Epithelial cell of esophagus (primary cell): ENCODE measurements around the gene POSTN.
"Not testable (repeated sequence)": the region's sequence is repeated elsewhere in the genome, so short reads cannot be mapped to it uniquely, and the experiment has no call there.

Source experiments
- DNase-seq: peaks from one replicate; pipeline ENCODE4 v3.0.0; 2010; ENCODE audit warnings: low read depth
- H3K4me3 ChIP-seq: 2 replicates; pipeline ENCODE4 v1.5.1; 2011; ENCODE audit warnings: mild to moderate bottlenecking, low read length, control low read depth
- TF ChIP-seq, protein P1 (sequence below): IDR thresholded peaks from 2 replicates; pipeline ENCODE4 v1.5.1; 2011; ENCODE audit warnings: low read depth, mild to moderate bottlenecking, low read length, control low read depth, inconsistent platforms; ENCODE audit not compliant: insufficient read depth; ENCODE audit errors: missing control alignments

POSTN gene

DNA sequence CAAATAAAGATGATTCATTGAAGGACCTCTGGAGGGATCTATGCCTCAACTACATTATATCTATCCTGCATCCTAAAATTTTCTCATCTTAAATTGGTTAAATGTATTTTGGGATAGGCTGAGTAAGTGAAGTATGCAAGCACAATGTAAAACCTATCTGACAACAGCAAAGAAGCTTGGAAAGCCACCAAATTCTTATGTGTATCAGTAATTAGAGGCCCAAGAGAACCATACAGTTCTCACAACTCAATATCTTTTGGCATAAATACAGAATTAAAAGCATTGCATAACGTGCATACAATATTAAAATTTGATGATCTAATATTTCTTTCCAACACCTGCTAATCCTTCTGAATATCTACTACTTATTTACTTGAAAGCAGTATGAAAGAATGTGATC is 13.0 kb downstream of the POSTN start:
- DNase-seq = no peak
- H3K4me3 ChIP-seq = no peak overlapping the region
- TF ChIP-seq, protein P1, sequence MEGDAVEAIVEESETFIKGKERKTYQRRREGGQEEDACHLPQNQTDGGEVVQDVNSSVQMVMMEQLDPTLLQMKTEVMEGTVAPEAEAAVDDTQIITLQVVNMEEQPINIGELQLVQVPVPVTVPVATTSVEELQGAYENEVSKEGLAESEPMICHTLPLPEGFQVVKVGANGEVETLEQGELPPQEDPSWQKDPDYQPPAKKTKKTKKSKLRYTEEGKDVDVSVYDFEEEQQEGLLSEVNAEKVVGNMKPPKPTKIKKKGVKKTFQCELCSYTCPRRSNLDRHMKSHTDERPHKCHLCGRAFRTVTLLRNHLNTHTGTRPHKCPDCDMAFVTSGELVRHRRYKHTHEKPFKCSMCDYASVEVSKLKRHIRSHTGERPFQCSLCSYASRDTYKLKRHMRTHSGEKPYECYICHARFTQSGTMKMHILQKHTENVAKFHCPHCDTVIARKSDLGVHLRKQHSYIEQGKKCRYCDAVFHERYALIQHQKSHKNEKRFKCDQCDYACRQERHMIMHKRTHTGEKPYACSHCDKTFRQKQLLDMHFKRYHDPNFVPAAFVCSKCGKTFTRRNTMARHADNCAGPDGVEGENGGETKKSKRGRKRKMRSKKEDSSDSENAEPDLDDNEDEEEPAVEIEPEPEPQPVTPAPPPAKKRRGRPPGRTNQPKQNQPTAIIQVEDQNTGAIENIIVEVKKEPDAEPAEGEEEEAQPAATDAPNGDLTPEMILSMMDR = no peak

DNA sequence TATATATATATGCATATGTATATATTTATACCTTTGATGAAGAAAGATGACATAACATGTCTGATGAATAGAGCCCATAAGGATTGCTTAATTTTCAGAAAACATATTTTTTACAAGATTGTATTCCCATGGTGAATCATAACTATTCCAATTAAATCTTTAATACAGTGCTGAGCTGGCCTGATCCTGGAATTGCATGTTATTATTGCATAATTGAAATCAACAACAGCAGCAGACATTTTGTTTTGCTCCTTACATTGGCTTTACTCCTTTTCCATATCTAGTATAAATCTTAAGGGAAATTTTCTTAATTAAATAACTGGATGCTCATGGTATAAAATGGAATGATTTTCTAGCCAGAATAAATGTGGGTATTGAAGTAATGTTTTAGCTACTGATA is 22.0 kb downstream of the POSTN start:
- no peak overlapping the region for H3K4me3 ChIP-seq
- TF ChIP-seq, protein P1 = no peak
- DNase-seq = peak; percentile 14

DNA sequence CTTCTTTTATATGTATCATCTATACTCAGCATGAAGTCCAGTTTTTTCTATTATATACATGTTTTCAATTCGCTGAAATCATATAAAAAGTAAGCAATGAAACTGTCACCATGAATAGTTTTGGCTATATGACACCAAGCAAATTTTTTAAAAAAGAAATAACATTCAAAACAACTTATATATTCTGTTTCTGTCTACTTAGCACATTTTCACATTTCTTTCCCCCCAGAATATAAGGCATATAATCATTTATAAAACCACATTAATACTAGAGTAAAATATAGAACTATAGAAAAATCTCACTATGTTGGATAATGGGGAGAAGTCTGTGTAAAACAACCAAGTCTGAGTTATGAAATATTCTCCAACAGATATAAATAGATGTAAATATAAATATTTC is 33.1 kb downstream of the POSTN start:
- H3K4me3 ChIP-seq = no peak overlapping the region
- TF ChIP-seq, protein P1 = no peak
- DNase-seq = no peak

DNA sequence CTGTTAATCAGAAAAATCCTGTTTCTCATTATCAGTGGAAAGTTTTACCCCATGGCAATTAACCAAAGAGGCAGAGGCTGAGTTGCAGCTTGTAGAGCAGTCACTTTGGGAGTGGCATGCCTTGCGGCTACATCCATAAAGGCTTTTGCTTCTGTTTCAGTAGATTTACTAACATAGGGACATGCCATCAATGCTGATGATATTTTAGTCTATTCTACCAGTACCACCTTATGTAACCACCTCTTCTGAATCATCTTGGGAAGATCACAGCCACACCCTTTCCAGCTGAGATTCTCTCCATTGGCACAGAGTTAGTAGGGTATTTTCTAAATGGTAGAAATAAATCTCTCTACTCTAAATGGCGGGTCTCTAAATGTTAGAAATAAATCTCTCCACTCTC is 37.5 kb downstream of the POSTN start:
- H3K4me3 ChIP-seq = no peak overlapping the region
- TF ChIP-seq, protein P1 = no peak
- DNase-seq = peak; percentile 40

DNA sequence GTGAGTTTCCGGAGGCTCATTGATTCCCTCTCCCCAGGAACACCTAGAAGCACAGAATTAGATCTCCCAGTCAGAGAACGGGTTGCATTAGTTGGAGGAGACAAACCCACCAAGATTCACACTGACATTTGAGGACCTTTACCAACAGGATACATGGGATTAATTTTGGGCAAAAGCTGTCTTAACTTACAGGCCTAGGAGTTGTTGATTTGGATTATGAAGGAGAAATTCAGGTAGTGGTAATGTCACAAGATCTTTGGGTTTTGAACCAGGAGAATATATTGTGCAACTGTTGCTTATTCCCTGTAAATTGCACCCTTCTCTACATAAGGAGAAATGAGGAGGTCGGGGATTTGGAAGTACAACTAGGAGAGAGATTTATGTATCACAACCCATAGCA is 38.0 kb downstream of the POSTN start:
- TF ChIP-seq, protein P1 = no peak
- H3K4me3 ChIP-seq = no peak overlapping the region
- no peak for DNase-seq

DNA sequence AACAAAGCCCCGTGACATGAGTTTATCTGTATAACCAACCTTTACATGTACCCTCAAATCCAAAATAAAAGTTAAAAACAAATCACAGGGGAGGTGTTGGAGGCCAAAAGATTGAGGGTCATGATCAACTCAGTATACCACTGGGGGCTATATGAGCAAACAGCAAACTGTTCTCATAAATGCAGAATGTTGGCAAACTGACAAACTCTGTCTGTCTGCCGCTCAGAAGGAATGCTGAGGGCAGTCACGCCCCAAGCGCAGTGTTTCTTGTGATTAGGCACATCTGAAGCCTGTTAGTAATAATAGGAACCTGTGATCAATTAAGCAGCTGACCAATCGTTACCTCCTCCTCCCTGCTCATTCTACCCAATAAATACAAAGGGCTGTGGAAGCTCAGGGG is 39.8 kb downstream of the POSTN start:
- H3K4me3 ChIP-seq, DNase-seq: not testable (repeated sequence)

DNA sequence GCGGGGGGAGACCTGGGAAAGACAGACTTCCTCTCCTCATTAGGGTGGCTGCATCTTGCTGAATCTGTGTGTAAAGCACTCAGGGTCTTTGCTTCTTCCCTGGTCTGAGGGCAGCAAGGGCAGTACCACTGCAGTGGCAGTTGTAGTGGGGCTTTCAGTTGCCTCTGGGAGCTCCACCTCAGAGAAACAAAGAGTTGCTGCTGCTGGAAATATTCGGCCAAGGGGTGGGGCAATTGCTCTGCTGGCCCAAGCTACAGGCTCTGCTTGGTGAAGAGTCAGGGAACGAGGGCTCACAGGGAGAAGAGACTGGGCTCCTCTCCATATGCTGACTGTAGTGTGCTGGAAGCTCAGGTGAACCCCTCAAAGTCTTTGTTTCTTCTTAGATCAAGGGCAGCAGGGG is 52.5 kb downstream of the POSTN start:
- H3K4me3 ChIP-seq = no peak overlapping the region
- TF ChIP-seq, protein P1 = no peak
- no peak for DNase-seq

DNA sequence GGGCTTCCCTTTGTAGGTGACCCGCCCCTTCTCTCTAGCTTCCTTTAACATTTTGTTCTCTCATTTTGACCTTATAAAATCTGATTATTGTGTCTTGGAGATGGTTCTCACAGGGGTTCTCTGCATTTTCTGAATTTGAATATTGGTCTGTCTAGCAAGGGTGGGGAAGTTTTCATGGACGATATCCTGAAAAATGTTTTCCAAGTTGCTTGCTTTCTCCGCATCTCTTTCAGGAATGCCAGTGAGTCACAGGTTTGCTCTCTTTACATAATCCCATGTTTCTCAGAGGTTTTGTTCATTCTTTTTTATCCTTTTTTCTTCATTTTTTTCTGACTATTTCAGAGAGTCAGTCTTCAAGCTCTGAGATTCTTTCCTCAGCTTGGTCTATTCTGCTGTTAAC is 53.6 kb downstream of the POSTN start:
- DNase-seq = no peak
- TF ChIP-seq, protein P1 = no peak
- H3K4me3 ChIP-seq = no peak overlapping the region
